NCI-H2196 (cell line): ENCODE data around the gene RNF214.

ENCODE experiments used
- DNase-seq: peaks from one replicate; lab custom pipeline; 2025; ENCODE audit not compliant: unreplicated experiment; lab: John Stamatoyannopoulos, UW

RNF214 gene

DNA sequence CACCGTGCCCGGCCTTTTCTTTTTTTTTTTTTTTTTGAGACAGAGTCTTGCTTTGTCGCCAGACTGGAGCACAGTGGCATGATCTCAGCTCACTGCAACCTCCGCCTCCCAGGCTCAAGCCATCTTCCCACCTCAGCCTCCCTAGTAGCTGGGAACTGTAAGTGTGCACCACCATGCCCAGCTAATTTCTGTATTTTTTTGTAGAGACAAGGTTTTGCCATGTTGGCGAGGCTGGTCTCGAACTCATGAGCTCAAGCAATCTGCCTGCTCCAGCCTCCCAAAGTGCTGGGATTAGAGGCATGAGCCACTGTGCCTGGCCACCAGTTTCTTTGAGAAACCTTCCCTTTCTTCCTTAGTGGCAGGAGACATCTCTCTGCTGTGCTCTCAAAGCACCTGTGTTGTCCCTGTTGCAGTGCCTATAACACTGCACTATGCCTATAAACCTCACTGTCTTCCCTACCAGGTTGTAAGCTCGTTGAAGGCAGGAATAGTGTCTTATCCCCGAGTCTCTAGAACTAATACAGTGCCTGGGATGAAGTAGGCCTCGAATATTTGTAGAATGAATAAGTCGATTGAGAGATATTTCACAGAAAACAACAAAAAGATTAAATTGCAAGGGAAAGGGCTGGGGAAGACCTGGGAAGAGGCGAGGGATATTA, 19.6 kb upstream of the RNF214 start:
- no peak for DNase-seq

DNA sequence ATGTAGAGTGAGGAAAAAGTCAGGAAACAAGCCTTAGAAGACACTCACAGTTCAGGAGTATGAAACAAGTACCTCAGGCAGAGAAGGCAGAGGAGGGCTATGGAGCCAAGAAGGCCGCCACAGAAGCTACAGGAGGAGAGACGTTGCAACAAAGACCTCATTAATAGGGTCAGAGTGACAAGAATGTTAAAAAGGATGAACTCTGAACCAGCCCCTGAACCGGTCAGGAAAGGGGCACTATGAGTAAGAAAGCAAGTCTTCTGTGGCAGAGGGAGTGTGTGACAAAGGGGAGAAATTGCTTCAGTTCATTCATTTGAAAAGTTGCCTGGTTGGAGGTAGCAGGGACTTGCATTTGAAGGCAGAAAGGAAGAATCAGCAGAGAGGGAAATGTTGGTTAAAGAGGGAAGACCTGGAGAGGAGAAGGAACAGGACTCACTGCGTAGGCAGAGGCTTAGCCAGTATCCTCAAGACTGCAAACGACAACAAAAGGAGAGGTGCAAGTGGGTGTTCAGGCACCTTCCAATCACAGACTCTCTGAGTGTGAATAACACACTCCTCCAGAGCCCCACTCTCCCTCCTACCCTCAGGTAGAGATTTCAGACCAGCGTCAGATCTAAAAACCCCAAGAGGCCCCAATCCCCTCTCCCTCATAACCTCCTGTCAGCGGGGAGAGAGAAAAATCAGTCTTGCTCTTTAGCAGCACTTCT, 17.9 kb upstream of the RNF214 start:
- no peak for DNase-seq

DNA sequence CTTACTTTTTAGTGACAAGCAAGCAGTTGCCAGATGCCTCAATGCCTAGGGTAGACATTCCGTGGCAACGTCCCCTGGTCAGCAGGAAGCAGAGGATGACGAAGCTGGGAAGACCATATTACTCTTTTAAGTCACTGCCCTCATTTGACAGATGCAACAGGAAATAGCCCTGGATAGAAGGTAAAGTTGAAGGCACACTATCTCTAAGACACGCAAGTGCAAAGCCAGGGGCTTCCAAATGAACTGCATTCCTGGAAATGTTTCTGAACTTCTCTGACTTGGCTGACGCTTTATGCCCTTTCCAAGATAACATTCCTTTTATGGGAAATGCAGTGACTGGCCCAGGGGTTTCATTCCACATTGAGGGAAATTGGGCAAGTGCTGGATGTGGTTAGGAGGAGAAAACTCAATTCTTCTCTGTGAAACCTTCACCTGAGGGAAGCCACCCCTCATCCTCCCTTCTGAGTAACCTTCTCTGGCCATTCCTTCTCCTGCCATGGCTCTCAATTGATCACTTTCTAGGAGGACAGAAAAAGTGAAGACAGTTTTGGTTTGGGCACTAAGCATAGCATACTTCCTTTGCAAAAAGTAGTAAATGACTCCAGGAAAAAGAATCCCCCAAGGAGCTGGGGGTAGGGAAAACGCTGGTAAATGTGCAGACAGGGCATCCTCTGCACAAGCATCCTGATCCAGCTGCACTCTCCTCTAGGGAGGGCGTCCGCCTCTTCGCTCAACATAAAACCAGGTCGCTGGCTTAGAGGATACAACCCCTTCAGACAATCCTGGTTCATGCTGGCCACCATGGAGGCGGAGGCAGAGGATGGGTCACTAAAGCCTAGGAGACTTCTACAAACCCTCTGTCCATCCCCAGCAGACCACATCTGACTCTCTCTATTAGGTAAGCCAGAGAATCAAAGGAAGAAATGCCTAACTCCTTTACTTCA, 15.1 kb upstream of the RNF214 start:
- DNase-seq: no peak

DNA sequence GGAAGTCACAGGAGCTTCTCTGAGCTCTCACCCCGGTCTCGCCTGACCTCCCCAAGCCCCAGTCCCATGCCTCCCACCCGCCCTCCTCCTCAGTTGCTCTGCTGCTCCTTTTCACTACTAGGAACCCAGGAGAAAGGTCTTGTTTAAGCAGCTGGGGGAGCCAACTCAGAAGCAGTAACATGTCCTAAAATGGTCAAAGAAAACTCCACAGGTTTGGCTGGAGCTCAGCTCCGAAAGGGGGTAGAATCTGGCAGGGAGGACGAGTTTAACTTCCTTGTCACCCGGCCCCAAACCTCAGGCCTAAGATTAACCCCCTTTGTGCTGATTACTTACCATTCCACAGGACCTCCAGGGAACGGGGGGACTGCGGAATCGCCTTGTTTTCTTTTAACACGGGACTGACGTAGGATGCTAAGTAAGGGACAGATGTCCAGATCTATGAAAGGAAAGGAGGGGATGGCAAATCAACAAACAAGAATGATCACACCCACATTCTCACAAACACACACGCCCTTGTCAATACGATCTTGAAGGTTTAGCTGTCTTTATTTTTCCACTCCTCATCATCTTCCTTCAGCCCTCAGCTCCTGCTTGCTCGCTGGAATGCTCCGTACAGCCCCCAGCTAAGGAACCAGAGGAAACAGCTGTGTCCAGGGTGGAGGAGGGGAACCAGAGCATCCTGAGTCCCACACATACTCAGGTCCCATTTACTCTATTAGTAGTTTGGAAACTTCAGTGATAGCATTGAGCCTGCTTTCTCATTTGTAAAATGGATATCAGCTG, 14.1 kb upstream of the RNF214 start:
- DNase-seq: no peak

DNA sequence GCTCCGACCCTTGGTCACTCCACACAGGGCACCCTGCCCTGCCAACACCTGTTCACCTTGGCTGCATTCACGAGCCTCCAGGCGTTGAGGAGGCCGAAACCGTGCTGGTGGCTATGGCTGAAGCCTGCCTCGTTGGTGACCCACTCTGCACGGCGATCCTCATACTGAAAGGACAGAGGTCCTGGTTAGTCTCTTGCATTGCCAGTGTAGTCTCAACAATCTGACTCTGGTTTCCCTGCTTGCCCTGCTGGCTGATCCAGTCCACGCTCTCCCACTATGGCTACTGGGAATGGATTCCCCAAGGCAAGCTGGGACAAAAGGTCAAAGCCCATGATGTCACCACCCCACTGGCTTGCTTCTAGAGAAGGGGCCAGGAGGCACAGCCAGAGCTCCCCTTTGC, 13.5 kb upstream of the RNF214 start:
- no peak for DNase-seq

DNA sequence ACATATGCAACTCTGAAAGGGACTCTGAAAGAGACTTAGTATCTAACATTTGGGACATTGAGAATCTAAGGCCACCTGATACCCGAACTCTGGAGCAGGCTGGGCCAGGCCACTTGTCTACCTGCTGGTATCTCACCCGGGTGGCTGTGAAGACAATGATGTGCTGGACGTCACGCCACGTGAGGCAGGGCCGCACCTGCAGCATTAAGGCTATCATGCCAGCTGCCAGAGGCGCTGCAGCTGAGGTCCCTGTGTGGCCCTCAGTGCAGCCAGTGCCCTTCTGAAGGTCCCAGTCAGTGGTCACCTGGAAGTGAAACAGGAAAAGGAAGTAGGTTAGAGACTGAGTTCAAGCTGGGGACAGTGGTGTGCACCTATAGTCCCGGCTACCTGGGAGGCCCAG, 13.0 kb upstream of the RNF214 start:
- no peak for DNase-seq

DNA sequence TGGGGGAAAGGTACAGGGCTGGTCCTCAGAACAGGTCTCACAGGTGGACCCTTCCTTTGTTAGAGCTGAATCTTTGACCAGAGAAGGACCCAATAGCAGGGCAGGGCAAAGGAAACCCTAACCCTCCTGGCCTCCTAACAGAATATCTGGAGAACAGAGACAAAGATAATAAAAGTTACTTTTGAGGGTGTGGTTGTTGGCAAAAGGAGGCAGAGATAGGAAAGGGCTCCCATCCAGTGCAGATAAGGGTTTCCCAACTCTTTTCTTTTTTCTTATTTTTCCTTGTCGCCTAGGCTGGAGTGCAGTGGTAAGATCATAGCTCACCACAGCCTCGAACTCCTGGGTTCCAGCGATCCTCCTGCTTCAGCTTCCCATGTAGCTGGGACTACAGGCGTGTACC, 12.5 kb upstream of the RNF214 start:
- no peak for DNase-seq

DNA sequence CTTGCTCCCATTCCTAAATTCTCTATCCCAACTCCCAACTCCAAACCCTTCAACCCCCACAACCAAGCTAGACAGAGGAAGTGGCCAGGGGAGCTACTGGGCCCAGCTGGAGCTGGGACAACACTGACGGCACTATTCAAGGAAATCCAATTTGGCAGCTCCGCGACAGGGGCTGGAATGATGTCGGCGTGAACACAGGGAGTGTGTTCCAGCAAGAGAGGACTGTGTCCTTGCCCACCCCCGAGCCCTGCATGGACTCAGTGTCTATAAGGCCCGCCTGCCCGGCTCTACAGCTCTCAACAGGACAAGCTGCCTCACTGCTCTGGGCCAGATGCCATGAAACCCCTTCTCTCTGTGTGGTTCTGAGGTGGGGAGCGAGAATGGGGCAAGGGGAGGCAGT, 11.9 kb upstream of the RNF214 start:
- no peak for DNase-seq

DNA sequence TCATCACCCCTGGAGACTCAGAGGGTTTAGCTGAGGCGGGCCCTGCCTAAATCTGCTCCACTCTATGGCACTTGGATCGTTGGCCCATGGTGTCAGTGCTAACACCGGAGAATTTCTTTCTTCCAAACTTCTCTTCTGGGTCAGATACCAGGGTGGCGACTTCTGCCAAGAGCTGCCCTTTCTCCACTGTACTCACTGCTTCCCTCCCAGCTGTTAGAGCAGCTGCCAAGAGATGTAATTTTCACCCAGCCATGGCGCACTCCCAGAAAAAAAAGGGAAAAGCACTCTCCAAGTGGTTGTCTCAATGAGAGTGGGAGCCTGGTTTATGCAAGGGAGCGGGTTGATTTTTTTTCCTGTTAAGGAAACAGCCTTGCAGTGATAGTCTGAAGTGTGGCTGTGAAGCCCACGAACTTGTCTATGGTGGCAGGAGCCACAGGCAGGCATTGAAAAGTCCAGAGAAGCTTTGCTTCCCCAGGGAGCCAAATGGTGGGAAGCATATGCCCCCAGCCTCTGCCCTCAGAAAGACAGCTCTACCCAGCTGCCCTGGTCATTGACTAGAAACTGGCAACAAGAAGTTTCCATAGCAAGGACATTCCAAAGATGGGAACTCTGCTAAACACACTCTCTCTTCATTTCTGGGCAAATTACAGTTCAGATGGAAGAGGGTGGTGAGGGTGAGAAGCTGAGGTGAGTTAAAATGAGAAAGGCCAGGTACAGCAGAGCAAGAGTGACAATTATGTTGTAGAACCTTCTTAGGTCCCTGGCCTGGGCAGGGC, 11.3 kb upstream of the RNF214 start:
- peak; percentile 20 for DNase-seq

DNA sequence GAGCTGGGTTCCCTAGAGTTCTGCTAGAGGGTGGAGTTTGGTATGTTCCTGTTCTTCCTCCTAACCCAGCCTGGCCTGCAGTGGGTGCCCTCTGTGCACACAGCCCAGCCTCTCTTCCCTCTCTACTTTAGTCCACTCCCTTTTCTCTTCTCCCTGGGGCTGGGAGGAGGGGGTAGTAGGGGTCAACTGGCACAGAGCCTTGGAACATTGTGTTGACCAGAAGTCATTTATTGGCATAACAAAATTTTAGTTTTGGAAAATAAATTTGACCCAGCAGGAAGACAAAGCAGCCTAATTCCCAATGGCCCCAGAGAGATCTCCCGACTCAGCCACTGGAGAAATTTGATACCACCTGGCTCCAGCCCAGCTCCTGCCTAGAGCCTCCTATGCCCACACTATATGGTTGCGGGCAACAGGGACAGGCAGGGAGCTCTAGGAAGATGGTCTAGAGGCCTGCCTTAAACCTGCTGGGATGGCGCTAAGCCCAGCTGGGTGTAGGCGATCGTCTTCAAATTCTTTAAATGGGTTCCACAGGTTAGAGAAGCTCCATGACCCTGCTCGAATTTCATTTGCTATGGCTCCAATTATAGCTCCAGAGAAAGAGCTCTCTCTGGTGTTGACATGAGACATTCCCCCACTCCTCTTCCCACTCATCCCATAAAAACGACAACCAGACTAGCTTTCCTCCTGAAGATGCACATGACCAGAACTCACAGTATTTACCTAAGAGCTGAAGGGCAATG, 10.5 kb upstream of the RNF214 start:
- DNase-seq: peak; percentile 85

DNA sequence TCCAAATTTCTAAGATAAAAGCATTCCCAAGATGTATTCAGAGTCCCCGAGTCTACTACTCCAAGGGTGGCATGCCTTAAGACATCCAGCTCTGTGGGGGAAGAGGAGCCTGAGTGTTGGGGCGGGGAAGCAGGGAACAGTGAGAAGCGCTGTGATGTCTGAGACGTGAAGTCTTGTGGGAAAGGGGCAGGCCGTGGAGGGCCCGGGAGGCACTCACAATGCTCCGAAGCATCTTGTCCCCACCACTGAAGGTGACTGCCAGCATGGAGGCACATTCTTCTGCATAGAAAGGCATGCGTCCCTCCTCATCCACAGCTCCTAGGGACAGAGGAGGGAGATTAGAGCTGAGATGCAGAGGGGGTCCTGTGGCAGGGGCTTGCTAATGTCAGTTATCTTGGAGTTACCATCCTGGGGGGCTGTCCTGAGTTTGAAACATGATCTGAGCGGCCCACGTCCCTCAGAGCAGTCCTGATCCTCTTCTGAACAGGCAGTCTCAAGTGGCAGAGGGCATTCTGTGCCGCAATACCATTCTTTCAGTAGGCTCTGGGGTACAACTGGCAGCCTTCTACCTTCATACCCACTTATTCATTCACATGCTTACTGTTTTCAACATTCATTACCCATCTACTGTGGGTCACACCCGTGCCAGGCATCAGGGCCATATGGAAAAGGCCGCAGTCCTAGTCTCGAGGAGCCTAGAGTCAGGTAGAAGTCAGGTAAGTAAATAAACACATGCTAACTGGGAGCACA, 9.3 kb upstream of the RNF214 start:
- DNase-seq: no peak

DNA sequence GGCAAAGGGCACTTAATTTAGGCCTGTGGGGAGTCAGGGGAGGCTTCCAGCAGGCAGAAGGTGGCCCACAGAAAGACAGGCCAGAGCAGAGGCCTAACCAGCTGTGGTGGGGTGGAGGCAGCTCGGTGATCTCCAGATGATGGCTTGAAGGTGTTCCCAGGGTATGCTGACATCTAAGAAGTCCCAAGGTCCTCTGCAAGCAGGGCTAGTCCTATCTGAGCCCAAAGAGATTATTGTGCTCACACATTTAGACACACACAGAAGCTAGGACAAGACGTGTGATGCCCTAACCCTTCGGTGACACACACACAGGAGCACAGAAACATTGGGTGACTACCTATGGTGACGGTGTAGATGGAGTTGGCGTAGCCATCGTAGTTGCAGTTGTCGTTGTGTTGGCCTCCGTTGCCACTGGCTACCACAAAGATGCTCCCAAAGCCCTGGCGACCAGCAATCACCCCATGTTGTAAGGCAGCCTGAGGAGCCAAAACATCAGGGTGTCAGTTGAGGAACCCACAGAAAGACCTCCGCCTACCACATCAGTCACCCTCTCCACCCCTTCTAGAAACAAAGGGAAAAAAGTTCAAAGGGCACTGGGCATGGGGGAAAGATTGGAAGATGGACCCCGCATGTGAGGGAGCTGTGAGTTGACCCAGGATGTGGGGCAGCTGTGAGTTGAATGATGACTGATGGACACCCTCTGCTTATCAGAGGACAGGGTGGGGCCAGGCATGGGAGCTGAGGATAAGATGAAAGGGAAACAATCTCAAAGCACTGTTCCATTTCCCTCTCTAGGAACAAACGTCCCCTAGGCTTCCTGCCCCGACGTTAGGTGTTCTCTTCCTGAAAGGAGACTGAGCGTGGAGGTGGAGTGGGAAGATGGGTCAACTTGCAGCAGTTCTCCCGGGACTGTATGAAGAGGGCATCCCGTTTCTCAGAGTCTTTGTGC, 8.5 kb upstream of the RNF214 start:
- no peak for DNase-seq

DNA sequence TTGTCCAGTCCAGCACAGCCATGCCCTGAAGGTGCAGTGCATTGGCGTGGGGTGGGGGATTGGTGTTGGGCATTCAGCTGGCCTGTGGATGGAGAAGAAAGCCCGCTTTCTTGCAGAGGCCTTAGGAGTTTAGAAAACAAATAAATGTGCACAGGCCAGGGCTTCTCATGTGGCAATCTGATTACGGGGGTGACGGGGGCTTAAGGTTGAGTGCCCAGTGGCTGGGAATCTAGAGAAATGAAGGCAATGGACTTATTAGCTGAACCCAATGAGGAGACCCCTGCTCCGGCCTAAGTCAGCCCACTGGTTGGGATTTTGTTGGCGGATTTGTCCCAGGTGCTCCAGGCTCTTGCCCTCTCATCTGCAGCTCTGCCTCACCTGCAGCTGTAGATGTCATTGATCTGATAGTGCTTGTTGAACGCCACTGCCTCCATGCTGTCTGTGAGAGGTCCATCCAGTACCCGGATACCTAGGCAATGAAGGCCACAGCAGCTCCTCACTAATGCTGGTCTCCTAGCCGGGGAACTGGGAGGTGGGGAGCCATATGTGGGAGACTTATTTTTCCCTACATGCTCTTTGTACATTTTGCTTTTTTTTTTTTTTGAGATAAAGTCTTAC, 6.8 kb upstream of the RNF214 start:
- DNase-seq: no peak

DNA sequence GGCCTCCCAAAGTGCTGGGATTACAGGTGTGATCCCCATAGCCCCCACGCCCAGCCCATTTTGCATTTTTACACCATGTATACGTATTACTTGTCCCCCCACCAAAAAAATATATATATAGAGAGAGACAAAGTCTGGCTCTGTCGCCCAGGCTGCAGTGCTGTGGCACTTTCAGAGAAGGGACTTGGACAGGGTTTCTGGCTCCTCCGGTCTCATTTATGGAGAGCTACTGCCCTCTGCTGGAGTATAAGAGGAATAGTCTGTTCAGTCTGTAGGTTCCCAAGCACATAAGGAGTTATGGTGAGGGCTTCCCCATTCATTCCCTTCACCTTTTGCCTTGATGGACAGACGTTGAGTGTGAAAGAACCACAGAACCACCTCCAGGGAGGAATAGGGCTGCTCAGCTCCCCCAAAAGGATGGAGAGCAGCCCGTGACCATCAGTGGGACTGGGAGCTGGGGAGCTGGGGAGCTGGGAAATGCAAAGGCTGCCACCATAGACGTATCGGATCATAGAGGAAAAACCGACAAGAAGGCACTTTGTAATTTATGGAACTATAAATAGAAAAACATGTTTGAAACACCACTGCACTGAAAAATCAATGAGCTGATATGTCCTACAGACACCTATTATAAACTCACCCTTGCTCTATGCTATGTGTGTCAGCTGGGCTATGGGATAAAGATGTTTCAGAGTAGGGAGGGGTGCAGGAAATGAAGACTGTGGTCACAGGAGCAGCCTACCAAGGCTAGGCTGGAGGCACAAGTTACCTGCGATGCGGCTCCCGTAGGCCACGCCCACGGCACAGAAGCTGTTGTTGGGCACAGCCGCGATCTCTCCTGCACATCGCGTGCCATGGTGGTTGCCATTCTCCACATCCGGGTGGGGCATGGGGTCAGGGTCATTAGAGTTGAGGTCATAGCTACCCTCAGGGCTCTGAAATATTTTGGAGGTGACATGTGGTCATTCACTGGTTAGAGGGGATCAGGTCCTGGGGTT, 5.8 kb upstream of the RNF214 start:
- DNase-seq: peak; percentile 72

DNA sequence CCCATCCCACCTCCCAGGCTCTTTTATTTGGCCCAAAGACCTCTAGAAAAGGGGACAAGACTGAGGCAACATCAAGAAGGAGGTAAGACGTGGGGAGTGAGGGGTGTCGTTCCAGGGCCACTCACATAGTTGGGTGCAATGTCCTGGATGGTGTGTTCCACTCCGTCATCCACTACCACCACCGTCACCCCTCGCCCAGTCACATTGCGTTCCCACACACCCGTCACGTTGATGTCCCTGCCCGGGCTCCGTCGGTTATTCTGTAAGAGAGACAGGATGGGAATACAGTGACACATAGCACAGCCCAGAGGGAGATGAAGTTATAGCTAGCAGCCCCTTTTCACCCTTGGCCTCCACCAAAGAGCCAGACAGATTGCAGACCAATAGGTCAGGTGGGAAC, 4.4 kb upstream of the RNF214 start:
- no peak for DNase-seq

DNA sequence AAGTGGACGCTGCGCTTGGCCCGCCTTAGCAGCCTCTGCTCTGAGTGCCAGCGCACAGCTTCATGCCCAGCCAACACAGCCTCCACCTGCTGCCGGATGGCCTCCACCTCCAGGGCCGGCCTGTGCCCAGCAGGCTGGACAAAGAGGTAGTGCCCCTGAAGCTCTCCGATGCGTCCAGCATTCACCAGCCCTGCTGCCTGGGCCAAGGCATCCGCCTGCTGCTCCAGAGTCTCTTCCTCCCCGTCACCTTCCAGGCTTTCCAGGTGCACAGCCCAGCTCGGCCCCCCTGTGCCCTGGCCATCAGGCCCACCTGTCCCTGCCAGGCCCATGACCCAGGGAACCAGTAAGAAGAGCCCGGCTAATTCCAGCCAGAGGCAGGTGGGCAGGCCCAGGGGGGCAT, 3.1 kb upstream of the RNF214 start:
- DNase-seq: no peak
